ENCODE data around the gene PALLD. TPM values are rescaled to one million over a fixed set of nuclear protein-coding genes. Genes with fewer than 3 reads are reported as not detected.
A peak's percentile ranks its signal among the peaks of the same experiment; 100 is the strongest.

Gene PALLD
- total RNA-seq, 1 donor from 2014 or later: 250 TPM

DNA sequence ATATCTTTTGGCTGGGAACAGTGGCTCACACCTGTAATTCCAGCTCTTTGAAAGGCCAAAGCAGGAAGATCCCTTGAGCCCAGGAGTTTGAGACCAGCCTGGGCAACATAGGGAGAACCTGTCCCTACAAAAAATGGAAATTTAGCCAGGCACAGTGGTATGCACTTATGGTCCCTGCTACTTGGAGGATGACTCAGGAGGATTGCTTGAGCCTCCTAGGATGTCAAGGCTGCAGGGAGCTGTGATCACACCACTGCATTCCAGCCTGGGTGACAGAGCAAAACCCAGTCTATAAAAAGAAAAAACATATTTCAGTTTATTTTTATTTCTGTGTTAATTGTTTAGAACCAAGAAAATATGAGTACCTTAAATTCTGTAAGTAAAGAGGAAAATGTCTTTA lies 389.5 kb downstream of the PALLD start:
- peak; percentile 80 for DNase-seq (ENCODE audit: low read depth)

DNA sequence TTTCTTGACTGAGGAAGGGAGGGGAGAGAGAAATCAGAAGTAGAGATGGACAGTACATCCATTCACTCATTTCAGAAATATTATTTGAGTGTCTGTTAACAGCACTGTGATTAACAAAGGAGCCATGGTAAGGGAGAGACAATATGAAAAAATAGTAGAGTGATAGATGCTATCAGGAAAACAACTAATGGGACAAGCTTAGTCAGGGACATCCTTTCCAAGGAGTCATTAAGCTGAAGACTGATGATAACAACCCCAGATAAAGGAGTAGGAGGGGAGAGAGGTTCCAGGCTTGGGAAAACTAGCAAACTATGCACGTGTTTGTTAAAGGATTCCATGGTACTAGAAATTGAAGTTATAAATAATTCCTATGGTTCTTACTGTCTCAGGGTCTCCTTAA lies 391.0 kb downstream of the PALLD start:
- DNase-seq (ENCODE audit: low read depth): no peak

DNA sequence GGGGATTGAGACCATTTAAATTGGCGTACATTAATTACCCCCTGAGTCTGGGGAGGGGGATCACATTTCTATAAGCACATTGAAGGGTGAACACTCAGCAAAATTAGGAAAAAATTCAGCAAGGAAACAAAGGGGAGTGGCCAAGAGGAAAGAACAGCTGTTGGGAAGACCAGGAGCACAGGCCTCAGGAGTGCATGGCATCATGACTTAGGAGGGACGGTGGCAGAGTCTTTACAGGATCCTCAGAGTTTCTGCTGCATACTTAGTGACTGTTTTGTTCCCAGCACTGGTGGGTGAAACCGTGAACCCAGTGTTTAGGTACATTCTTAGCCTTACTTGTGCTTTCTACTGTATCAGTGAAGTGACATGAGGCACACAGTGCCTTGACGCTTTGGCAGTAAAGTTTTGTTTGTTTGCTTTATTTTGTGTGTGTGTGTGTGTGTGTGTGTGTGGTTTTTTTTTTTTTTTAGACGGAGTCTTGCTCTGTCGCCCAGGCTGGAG lies 391.9 kb downstream of the PALLD start:
- DNase-seq (ENCODE audit: low read depth): peak; percentile 56

DNA sequence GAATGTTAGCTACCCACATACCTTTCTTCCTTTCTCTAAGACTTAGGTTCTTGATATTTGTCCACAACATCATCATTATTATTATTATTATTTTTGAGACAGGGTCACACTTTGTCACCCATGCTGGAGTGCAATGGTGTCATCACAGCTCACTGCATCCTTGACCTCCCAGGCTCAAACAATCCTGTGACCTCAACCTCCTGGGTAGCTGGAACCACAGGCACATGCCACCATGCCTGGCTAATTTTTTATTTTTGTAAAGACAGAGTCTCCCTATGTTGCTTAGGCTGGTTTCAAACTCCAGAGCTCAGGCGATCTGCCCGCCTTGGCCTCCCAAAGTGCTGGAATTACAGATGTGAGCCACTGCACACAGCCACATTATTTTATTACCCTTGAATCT lies 394.2 kb downstream of the PALLD start:
- peak; percentile 81 for DNase-seq (ENCODE audit: low read depth)

DNA sequence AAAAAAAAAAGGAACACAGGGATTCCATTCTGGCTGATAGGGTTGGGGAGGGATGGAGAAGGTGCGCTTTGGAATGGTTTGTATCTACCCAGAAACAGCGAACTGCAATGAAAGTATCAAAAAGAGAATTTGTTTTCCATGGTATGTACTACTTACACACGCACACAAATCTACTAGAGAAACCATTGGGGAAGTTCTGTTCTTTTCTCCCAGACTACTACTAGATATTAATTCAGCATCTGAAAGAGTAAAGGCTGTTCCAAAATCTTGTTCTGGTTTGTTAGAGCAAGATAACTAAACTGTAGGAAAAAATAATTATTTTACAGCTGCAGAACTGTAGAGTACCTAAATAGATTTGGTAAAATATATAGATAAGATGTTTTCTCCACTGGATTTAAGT lies 394.8 kb downstream of the PALLD start:
- DNase-seq (ENCODE audit: low read depth): no peak

- no peak for DNase-seq (ENCODE audit: low read depth)
Observed at GRCh38 chr4:168892475-168892874, 395.6 kb downstream of the PALLD start.

DNA sequence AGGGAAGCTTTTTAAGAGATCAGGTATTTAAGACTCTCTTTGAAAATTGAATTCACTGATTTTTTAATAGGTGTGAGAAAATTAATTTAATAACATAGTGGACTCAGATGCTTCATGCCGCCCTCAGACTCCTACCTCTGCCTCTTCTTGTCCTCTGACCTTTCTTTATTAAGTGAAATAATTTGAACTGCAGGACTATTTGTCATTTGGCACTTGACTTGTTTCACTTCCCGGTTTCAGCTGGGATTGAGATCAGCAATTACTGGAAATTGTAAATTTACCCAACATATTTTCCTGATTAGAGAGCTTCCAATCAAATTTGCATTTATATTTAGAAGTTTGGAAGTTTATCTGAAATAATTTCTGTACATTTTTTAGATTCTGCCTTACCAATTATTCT lies 396.4 kb downstream of the PALLD start:
- DNase-seq (ENCODE audit: low read depth): no peak

DNA sequence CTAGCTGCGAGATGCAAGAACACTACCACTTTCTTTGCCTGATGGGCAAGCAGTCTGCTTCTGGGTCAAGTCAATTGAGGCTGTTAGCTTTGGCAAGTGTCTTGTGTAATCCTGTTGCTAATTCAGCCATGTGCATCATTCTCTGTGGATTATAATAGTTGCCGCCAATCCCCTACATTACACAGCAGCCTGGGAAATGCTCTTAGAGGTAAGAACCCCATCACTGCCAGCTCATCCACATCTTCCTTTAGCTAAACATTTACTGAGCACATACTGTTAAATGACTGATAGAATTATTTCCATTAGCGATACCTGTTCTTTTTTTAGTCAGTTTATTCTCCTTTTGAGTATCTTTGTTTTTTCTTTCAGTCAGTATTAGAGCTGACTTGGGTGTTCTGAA lies 397.0 kb downstream of the PALLD start:
- DNase-seq (ENCODE audit: low read depth): no peak

DNA sequence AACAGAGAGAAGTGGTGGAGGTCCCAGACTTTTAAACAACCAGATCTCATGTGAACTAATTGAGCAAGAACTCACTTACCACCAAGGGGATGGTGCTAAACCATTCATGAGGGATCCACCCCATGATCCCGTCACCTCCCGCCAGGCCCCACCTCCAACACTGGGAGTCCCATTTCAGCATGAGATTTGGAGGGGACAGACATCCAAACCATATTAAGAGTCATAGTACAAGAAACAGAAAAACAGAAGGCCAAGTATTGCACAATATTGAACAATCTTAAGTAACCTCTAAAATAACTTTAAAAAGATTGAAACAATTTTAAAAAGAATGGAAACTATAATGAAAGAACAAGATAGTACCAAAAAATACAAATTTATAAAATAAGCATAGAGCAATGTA lies 403.2 kb downstream of the PALLD start:
- no peak for DNase-seq (ENCODE audit: low read depth)

DNA sequence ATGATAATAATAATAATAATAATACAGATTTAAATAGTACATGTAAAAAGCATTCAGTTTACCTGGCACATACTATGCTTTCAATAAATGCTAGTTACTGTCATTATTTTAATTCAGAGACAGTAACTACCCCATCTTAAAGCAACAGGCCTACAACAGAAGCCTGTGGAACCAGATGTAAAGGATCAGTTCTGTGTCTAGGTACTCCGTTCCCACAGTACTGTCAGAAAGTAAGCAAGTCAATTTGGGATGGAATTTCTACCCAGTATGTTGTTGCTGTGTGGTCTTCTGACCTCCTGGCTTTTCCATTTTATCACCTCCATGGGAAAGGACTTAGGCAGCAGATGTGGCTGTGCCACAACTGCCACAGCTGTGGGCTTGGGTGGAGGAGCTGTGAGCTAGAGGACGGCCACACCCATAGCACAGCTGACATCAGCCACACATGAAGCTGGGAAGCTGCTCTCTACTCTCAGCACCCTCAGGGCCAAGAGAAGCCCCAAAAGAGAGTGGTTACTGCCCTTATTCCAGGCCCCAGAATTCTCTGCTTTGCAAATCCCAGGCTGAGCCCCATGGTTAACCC lies 410.4 kb downstream of the PALLD start:
- peak; percentile 87 for DNase-seq (ENCODE audit: low read depth)

DNA sequence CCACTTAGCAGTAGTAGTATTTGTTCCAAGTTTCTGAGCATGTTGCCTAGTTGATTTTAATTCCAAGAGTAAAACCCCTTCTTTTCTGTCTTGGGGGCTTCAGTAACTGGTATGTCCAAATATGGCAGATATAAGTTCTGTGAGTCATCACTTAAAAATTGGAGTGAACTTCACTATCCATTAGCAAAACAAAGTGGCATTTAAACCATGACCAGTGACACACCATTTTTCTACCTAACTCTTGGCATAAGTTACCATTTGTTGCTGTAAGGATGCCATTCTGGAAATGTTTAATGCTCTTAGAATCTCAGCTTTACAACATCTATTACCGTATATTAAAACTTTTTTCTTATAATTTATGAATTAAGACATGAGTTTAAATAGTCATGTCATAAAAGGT lies 411.2 kb downstream of the PALLD start:
- no peak for DNase-seq (ENCODE audit: low read depth)

- DNase-seq (ENCODE audit: low read depth): no peak
Observed at GRCh38 chr4:168908851-168909273, 412.0 kb downstream of the PALLD start.

- DNase-seq (ENCODE audit: low read depth): no peak
Observed at GRCh38 chr4:168914095-168914494, 417.2 kb downstream of the PALLD start.

- DNase-seq (ENCODE audit: low read depth): peak; percentile 61
Observed at GRCh38 chr4:168917138-168917779, 420.4 kb downstream of the PALLD start.

GRCh38 chr4:168919706-168920324 lies 423.0 kb downstream of the PALLD start:
- DNase-seq (ENCODE audit: low read depth): no peak

DNA sequence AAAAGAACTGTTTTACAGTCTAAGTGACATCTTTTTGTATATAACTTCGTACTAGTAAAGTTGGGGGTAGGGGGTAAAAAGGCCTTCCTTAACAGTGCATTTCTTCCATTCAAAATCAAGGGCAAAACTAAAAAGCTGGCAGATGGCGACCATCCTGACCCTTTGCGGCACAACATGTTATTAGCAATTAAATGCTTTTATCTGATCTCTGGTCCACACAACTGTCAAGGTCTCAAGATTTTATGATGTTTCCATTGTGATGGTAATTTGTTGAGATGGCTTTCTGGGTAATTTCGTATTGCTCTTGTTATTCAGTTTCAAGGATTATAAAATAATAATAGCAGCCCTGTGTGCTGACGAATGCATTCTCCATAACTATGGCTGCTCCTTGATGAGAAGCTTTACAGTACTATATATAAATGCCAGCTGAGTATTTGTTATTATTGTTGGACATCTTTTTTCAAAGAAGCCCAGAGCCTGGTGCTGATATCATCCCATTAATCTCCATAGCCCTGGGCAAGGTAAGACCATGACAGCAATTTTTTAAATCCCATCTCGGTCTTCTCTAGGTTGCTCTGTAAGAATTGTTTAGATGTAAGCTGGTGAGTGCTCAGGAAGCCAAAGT lies 423.7 kb downstream of the PALLD start:
- no peak for DNase-seq (ENCODE audit: low read depth)

- DNase-seq (ENCODE audit: low read depth): peak; percentile 93
Observed at GRCh38 chr4:168923526-168924194, 426.8 kb downstream of the PALLD start.

DNA sequence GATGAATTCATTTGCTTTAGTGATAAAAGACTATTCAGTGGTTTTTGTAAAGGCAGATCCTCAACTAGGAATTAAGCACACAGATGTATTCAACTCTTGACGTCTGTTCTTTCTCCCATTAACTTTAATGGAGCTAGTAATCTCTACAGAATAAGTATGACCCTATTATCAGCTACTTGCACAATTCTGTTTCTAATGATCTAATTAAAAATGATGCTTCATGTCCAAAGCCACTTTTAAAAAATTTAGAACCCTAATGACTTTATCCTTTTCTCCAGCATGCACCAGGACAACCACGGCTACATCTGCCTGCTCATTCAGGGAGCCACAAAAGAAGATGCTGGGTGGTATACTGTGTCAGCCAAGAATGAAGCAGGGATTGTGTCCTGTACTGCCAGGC lies 427.8 kb downstream of the PALLD start:
- DNase-seq (ENCODE audit: low read depth): no peak

DNA sequence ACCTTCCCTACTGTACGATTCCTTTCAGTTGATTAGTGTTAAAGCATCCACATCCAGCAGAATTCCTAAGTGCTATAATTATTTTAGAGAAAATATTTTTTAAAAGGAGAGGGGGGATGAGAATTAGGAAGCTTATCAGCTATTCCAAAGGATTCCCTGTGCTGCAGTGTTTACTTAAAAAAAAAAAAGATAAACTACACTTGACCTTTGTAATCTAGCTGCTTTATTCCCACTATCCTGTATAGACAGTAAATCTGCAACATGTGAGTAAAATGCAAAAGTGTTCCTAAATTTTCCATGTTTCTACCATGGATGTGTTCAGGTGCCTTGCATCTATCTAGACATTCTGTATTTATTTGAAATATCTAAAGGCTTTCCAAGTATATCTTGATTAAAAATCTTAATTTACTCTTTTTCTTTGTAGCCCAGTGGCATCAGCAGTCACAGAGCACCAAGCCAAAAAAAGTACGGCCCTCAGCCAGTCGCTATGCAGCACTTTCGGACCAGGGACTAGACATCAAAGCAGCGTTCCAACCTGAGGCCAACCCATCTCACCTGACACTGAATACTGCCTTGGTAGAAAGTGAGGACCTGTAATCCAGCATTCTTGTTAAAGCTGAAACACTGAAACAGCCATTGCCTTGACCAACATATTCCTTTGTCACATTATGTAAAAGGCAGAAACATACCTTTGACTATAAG lies 429.1 kb downstream of the PALLD start:
- no peak for DNase-seq (ENCODE audit: low read depth)

DNA sequence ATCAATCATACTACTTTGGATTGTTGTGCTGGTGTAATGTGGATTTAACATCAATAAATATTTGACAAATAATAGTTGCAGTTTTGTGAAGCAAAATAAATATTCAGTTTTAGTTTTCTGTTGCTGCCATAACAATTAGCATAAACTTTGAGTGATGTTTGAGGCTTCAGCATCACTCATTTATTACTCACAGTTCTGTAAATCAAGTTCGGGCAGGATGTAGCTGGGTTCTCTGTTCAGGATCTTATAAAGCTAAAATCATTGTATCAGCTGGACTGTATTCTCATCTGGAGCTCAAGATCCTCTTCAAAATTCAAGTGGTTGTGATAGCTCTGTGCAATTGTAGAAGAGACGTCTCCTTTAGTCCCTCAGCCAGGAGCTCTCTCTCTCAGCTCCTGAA lies 431.5 kb downstream of the PALLD start:
- DNase-seq (ENCODE audit: low read depth): no peak

DNA sequence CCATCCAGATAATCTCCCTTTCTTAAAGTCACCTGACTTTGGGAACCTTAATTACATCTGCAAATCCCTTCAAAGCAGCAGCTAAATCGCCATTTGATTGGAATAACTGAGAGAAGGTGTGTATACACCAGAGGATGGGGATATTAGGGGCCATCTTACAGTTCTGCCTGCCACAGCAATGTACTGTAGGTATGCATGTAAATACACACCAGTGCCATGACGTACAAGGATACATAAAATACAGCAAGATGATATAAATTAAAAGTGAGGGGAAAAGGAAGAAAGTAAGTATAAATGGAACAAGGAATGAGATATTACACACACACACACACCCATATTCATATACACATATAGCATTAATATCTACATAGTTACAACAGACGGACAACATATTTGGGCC lies 432.0 kb downstream of the PALLD start:
- DNase-seq (ENCODE audit: low read depth): no peak

Measured in myocyte (in vitro differentiated cells).